Suprapubic skin (tissue), 4 donors: ENCODE measurements around the gene NME7. TPM values are rescaled to one million over a fixed set of nuclear protein-coding genes. Genes with fewer than 3 reads are reported as not detected.
"Not testable (repeated sequence)": the region's sequence is repeated elsewhere in the genome, so short reads cannot be mapped to it uniquely, and the experiment has no call there.

Source experiments
- DNase-seq, 2 donors: peaks; one replicate each; pipeline ENCODE4 v3.0.0-alpha.2; 2019; ENCODE audit warnings: low spot score in 2 of 2
- H3K27ac ChIP-seq: fragments of 200-600 bp; sonication (generic); one replicate; pipeline ENCODE4 v1.5.1; 2019
- H3K27me3 ChIP-seq: fragments of 200-600 bp; sonication (generic); one replicate; pipeline ENCODE4 v1.5.1; 2019
- H3K36me3 ChIP-seq: fragments of 200-600 bp; sonication (generic); one replicate; pipeline ENCODE4 v1.5.1; 2019
- H3K4me1 ChIP-seq: fragments of 200-600 bp; sonication (generic); one replicate; pipeline ENCODE4 v1.5.1; 2019
- H3K4me3 ChIP-seq: fragments of 200-600 bp; sonication (generic); one replicate; pipeline ENCODE4 v1.5.1; 2019; ENCODE audit warnings: mild to moderate bottlenecking
- H3K9me3 ChIP-seq: fragments of 200-600 bp; sonication (generic); one replicate; pipeline ENCODE4 v1.5.1; 2019
- CTCF ChIP-seq, 2 donors: fragments of 200-600 bp in 1 of 2; fragments of 450-650 bp in 1 of 2; sonication (generic) in 1 of 2; IDR thresholded peaks; one replicate each; pipeline ENCODE4 v1.5.1; 2016 to 2019; ENCODE audit warnings: antibody characterized with exemption in 2 of 2, mild to moderate bottlenecking in 1 of 2, moderate library complexity in 1 of 2
- EP300 ChIP-seq: sonication (generic); formaldehyde crosslinking; IDR thresholded peaks from one replicate; pipeline ENCODE4 v1.6.1; 2017; ENCODE audit warnings: antibody characterized with exemption
- POLR2A ChIP-seq, 2 donors: fragments of 450-650 bp; IDR thresholded peaks; one replicate each; pipeline ENCODE4 v1.6.1; 2017; ENCODE audit warnings: antibody characterized with exemption in 2 of 2, mild to moderate bottlenecking in 2 of 2, moderate library complexity in 2 of 2
- POLR2AphosphoS5 ChIP-seq, 3 donors: sonication (generic); formaldehyde crosslinking; IDR thresholded peaks; one replicate each; pipeline ENCODE4 v1.6.1; 2017; ENCODE audit warnings: antibody characterized with exemption in 3 of 3
- WGBS: methylation state at CpG from one replicate; pipeline ENCODE4 v1.1.5; 2018; 5-methylcytosine and 5-hydroxymethylcytosine counted together
- total RNA-seq, 4 donors: library from RNA; depleted of rRNA; stranded (reverse); fragments of >200 nt; gene quantifications; one replicate each; pipeline ENCODE4 v1.1.0, GENCODE V29; 2016

NME7 gene
- total RNA-seq, 4 donors from 2014 or later = 9.5 to 13.9 (median 11.7) TPM

GRCh38 chr1:169196161-169196560 lies 171.4 kb downstream of the NME7 start:
- Histone ChIP-seq H3K4me1 (no peaks in the 10 kb centered on the region), H3K9me3 (no peaks in the 10 kb centered on the region), H3K36me3 (no peaks in the 10 kb centered on the region), H3K4me3 (no peak overlapping the region), H3K27me3 (no peaks in the 10 kb centered on the region), H3K27ac (no peak overlapping the region)
- no peak for DNase-seq
- TF ChIP-seq CTCF (IDR thresholded peaks at IDR 0.05) (no peak), EP300 (no peak), POLR2AphosphoS5 (IDR thresholded peaks at IDR 0.05) (no peak), POLR2A (IDR thresholded peaks at IDR 0.05) (no peak)
- WGBS = 96% methylated on average over 3 of the region's 3 CpGs

- no peaks in the 10 kb centered on the region for H3K4me1 ChIP-seq
- H3K9me3 ChIP-seq = no peaks in the 10 kb centered on the region
- H3K27me3 ChIP-seq = no peaks in the 10 kb centered on the region
- H3K27ac ChIP-seq = no peak overlapping the region
- no peak for DNase-seq
- no peak overlapping the region for H3K4me3 ChIP-seq
- H3K36me3 ChIP-seq = no peaks in the 10 kb centered on the region
- WGBS = 68% methylated on average over 4 of the region's 4 CpGs
- no peak for TF ChIP-seq CTCF (IDR thresholded peaks at IDR 0.05)
- no peak for TF ChIP-seq EP300
- TF ChIP-seq POLR2A (IDR thresholded peaks at IDR 0.05) = no peak
- no peak for TF ChIP-seq POLR2AphosphoS5 (IDR thresholded peaks at IDR 0.05)
Measured at GRCh38 chr1:169193191-169193850, 174.3 kb downstream of the NME7 start.

GRCh38 chr1:169186106-169186505 lies 181.5 kb downstream of the NME7 start:
- TF ChIP-seq POLR2A (IDR thresholded peaks at IDR 0.05) (no peak), POLR2AphosphoS5 (IDR thresholded peaks at IDR 0.05) (no peak), EP300 (no peak), CTCF (IDR thresholded peaks at IDR 0.05) (no peak)
- DNase-seq = no peak
- H3K4me1 ChIP-seq = no peaks in the 10 kb centered on the region
- no peaks in the 10 kb centered on the region for H3K36me3 ChIP-seq
- H3K9me3 ChIP-seq = no peaks in the 10 kb centered on the region
- H3K27ac ChIP-seq = no peak overlapping the region
- no peaks in the 10 kb centered on the region for H3K27me3 ChIP-seq
- H3K4me3 ChIP-seq = no peak overlapping the region
- WGBS = 59% methylated on average over 1 of the region's 1 CpG

- no peak for TF ChIP-seq CTCF (IDR thresholded peaks at IDR 0.05)
- H3K4me3 ChIP-seq = no peak overlapping the region
- H3K27me3 ChIP-seq = no peaks in the 10 kb centered on the region
- 43% methylated on average over 1 of the region's 1 CpG for WGBS
- DNase-seq = no peak
- H3K4me1 ChIP-seq = no peaks in the 10 kb centered on the region
- H3K36me3 ChIP-seq = no peaks in the 10 kb centered on the region
- no peak overlapping the region for H3K27ac ChIP-seq
- H3K9me3 ChIP-seq = no peaks in the 10 kb centered on the region
Measured at GRCh38 chr1:169184812-169185211, 182.8 kb downstream of the NME7 start.

GRCh38 chr1:169180174-169180573 lies 187.4 kb downstream of the NME7 start:
- no peak for DNase-seq
- 88% methylated on average over 3 of the region's 3 CpGs for WGBS
- Histone ChIP-seq H3K4me1 (no peaks in the 10 kb centered on the region), H3K4me3 (no peak overlapping the region), H3K27me3 (no peaks in the 10 kb centered on the region), H3K9me3 (no peaks in the 10 kb centered on the region), H3K36me3 (no peaks in the 10 kb centered on the region), H3K27ac (no peak overlapping the region)
- TF ChIP-seq POLR2A (IDR thresholded peaks at IDR 0.05) = no peak
- TF ChIP-seq CTCF (IDR thresholded peaks at IDR 0.05) = no peak
- no peak for TF ChIP-seq EP300
- TF ChIP-seq POLR2AphosphoS5 (IDR thresholded peaks at IDR 0.05) = no peak

- H3K9me3 ChIP-seq, H3K27ac ChIP-seq: not testable (repeated sequence)
- 95% methylated on average over 3 of the region's 3 CpGs for WGBS
Measured at GRCh38 chr1:169179431-169179830, 188.2 kb downstream of the NME7 start.

More at GRCh38 chr1:169179431-169179830, 188.2 kb downstream of the NME7 start:
- not testable (repeated sequence) for DNase-seq, H3K4me1 ChIP-seq, H3K36me3 ChIP-seq, H3K27me3 ChIP-seq, H3K4me3 ChIP-seq
